ENCODE results near the gene RAB17.

RAB17 gene

GRCh38 chr2:237566401-237567235 is 23.9 kb downstream of the RAB17 start, which contains the start of gene PRLH:
Gene PRLH, plus strand, starts transcription at chr2:237566574. Its CDS starts 0 bp downstream, at chr2:237566574.
- TF ChIP-seq CTCF (IDR thresholded peaks at IDR 0.05; ENCODE audit: insufficient read depth, low read length, poor library complexity, severe bottlenecking) = no peak

GRCh38 chr2:237565974-237566373 is 24.6 kb downstream of the RAB17 start:
- Histone ChIP-seq H3K36me3 (ENCODE audit: control insufficient read depth, insufficient read depth, low read length) (no peaks in the 10 kb centered on the region), H3K27me3 (replicated peaks; ENCODE audit: control insufficient read depth, insufficient read depth, low read length) (no peaks in the 10 kb centered on the region; the same call in 1 of the 2 replicates), H3K4me3 (replicated peaks; ENCODE audit: low read depth, low read length) (no peak overlapping the region)
- no peak for DNase-seq (ENCODE audit: extremely low read depth, insufficient read length)
- TF ChIP-seq CTCF (IDR thresholded peaks at IDR 0.05; ENCODE audit: insufficient read depth, low read length, poor library complexity, severe bottlenecking) = no peak

More at GRCh38 chr2:237566401-237567235, 23.9 kb downstream of the RAB17 start, which contains the start of gene PRLH:
- no peak within 1 kb of the TSS for H3K4me3 ChIP-seq (replicated peaks; ENCODE audit: low read depth, low read length)
- DNase-seq (ENCODE audit: extremely low read depth, insufficient read length) = no peak
- no peaks in the 10 kb centered on the region for H3K36me3 ChIP-seq (ENCODE audit: control insufficient read depth, insufficient read depth, low read length)
- no peaks in the 10 kb centered on the region for H3K27me3 ChIP-seq (replicated peaks; ENCODE audit: control insufficient read depth, insufficient read depth, low read length)

GRCh38 chr2:237564526-237565131 is 25.9 kb downstream of the RAB17 start:
- DNase-seq (ENCODE audit: extremely low read depth, insufficient read length) = no peak
- no peak overlapping the region for H3K4me3 ChIP-seq (replicated peaks; ENCODE audit: low read depth, low read length)
- TF ChIP-seq CTCF (IDR thresholded peaks at IDR 0.05; ENCODE audit: insufficient read depth, low read length, poor library complexity, severe bottlenecking) = no peak
- H3K27me3 ChIP-seq (replicated peaks; ENCODE audit: control insufficient read depth, insufficient read depth, low read length) = no peaks in the 10 kb centered on the region; the same call in 1 of the 2 replicates
- H3K36me3 ChIP-seq (ENCODE audit: control insufficient read depth, insufficient read depth, low read length) = no peaks in the 10 kb centered on the region

- Histone ChIP-seq H3K4me3 (replicated peaks; ENCODE audit: low read depth, low read length) (no peak overlapping the region), H3K36me3 (ENCODE audit: control insufficient read depth, insufficient read depth, low read length) (no peaks in the 10 kb centered on the region), H3K27me3 (replicated peaks; ENCODE audit: control insufficient read depth, insufficient read depth, low read length) (no peaks in the 10 kb centered on the region; the same call in 1 of the 2 replicates)
- TF ChIP-seq CTCF (IDR thresholded peaks at IDR 0.05; ENCODE audit: insufficient read depth, low read length, poor library complexity, severe bottlenecking) = no peak
- no peak for DNase-seq (ENCODE audit: extremely low read depth, insufficient read length)
Observed at GRCh38 chr2:237563816-237564215, 26.7 kb downstream of the RAB17 start.

- Histone ChIP-seq H3K27me3 (replicated peaks; ENCODE audit: control insufficient read depth, insufficient read depth, low read length) (no peaks in the 10 kb centered on the region; the same call in 1 of the 2 replicates), H3K4me3 (replicated peaks; ENCODE audit: low read depth, low read length) (no peak overlapping the region), H3K36me3 (ENCODE audit: control insufficient read depth, insufficient read depth, low read length) (no peaks in the 10 kb centered on the region)
- TF ChIP-seq CTCF (IDR thresholded peaks at IDR 0.05; ENCODE audit: insufficient read depth, low read length, poor library complexity, severe bottlenecking) = no peak
- DNase-seq (ENCODE audit: extremely low read depth, insufficient read length) = no peak
Observed at GRCh38 chr2:237561221-237561620, 29.3 kb downstream of the RAB17 start.

All from GM06990 (cell line).